HepG2 (cell line): Measurements from ENCODE around the gene DDIT4. TPM values are rescaled to one million over a fixed set of nuclear protein-coding genes. Genes with fewer than 3 reads are reported as not detected.

Experiments
- ERF ChIP-seq: IDR thresholded peaks from 2 replicates; pipeline ENCODE4 v1.6.1; 2018; ENCODE audit warnings: missing biosample characterization, missing genetic modification reagents
- HCFC1 ChIP-seq: fragments of 150-350 bp; IDR thresholded peaks from 2 replicates; pipeline ENCODE4 v1.6.1; 2014; ENCODE audit warnings: low read depth, low read length
- IKZF4 ChIP-seq: sonication (generic); formaldehyde crosslinking; IDR thresholded peaks from 2 replicates; pipeline ENCODE4 v1.5.1; 2020; ENCODE audit warnings: borderline replicate concordance, mild to moderate bottlenecking, low read depth, missing genetic modification reagents; ENCODE audit errors: not compliant biosample characterization
- NFKB2 ChIP-seq: sonication (generic); formaldehyde crosslinking; IDR thresholded peaks from 2 replicates; pipeline ENCODE4 v1.4.0; 2020; ENCODE audit warnings: missing genetic modification reagents, borderline replicate concordance
- SIX1 ChIP-seq: sonication (generic); formaldehyde crosslinking; IDR thresholded peaks from 2 replicates; pipeline ENCODE4 v1.4.0; 2020; ENCODE audit warnings: missing genetic modification reagents, borderline replicate concordance
- SP4 ChIP-seq: sonication (generic); formaldehyde crosslinking; IDR thresholded peaks from 2 replicates; pipeline ENCODE4 v1.8.1; 2023; ENCODE audit warnings: mild to moderate bottlenecking, missing genetic modification reagents
- TARDBP ChIP-seq: sonication (generic); formaldehyde crosslinking; IDR thresholded peaks from 2 replicates; pipeline ENCODE4 v1.8.0; 2022; ENCODE audit warnings: mild to moderate bottlenecking, missing genetic modification reagents
- ZFX ChIP-seq: sonication (generic); formaldehyde crosslinking; IDR thresholded peaks from 2 replicates; pipeline ENCODE4 v1.4.0; 2020; ENCODE audit warnings: mild to moderate bottlenecking, low read depth, missing genetic modification reagents, moderate library complexity
- ZKSCAN8 ChIP-seq: IDR thresholded peaks from 2 replicates; pipeline ENCODE4 v1.6.1; 2016; ENCODE audit warnings: borderline replicate concordance, missing genetic modification reagents, missing compliant biosample characterization
- ZNF501 ChIP-seq: sonication (generic); formaldehyde crosslinking; IDR thresholded peaks from 2 replicates; pipeline ENCODE4 v1.5.1; 2020; ENCODE audit warnings: mild to moderate bottlenecking, moderate library complexity, missing genetic modification reagents
- polyA plus RNA-seq, 8 experiments: library from polyadenylated mRNA; depleted of rRNA in 3 of 8; stranded (reverse) in 7 of 8; unstranded in 1 of 8; fragments of >200 nt; fragmentation: Illumina TruSeq in 4 of 8; extraction: Trizol in 4 of 8; gene quantifications; 2 replicates each; pipeline versions ENCODE4 v1.2.1 to v1.2.3, GENCODE V29; 2011 to 2016; ENCODE audit warnings: low read depth in 4 of 8, missing spikeins in 1 of 8, mixed read lengths in 1 of 8; ENCODE audit not compliant: insufficient read depth in 1 of 8
- total RNA-seq, 5 experiments: library from RNA; depleted of rRNA; stranded (reverse); fragments of >200 nt; fragmentation: Illumina TruSeq; extraction: Trizol; gene quantifications; 2 replicates each; pipeline ENCODE4 v1.2.3, GENCODE V29; 2016; ENCODE audit warnings: low read depth in 1 of 5
- TF ChIP-seq, protein P1 (sequence below): sonication (generic); formaldehyde crosslinking; IDR thresholded peaks from 2 replicates; pipeline ENCODE4 v1.4.0; 2020; ENCODE audit warnings: missing genetic modification reagents
- TF ChIP-seq, protein P2 (sequence below): sonication (generic); formaldehyde crosslinking; IDR thresholded peaks from 2 replicates; pipeline ENCODE4 v1.4.0; 2020; ENCODE audit warnings: missing genetic modification reagents
- TF ChIP-seq, protein P3 (sequence below): IDR thresholded peaks from 2 replicates; pipeline ENCODE4 v1.6.1; 2016; ENCODE audit warnings: low read depth, control low read depth
- TF ChIP-seq, protein P4 (sequence below): sonication (generic); formaldehyde crosslinking; IDR thresholded peaks from 2 replicates; pipeline ENCODE4 v1.4.0; 2020; ENCODE audit warnings: missing genetic modification reagents
- TF ChIP-seq, protein P5 (sequence below): IDR thresholded peaks from 2 replicates; pipeline ENCODE4 v1.6.1; 2012; ENCODE audit warnings: inconsistent platforms

The DDIT4 gene
- total and polyA plus RNA-seq, 2 of the 13 experiments (the other 11 are each of a cell fraction or from before 2014, with no cell fraction given), result 35.6 to 40.7 TPM

DNA sequence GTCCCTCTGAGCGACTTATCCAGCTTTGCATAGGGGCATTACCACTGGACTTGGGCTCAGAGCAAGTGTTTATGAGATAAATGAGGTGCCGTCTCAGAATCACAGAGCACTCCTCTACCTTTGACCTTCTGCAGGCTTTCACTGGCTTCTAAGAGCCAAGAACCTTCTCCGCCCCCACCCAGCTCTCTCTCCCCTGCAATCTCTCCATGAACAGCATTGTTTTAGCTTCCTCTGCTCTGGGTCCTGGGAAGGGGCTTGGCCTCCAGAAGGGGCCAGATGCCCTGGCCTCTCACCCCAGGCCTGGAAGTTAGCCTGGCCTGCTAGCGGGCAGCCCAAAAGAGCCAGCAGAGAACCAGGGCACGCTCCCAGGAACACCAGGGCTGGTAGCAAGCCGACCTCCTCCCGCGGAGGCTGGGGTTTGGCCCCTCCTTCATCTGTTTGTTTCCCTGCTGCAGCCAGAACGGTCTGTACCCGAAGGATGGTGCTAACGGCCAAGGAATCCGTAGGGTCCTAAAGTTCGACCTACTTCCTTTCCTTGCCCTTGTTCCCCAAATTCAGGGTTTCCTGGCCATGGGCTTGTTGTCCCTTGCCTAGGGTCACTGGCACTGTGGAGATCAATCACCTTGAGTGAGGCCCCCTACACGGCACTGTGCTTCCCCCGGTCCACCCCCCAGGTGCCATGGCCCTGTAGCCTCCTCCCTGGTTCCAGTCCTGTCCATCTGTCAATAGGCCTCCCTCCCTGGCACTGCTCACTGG, 18.7 kb upstream of the DDIT4 start (continued):
- TF ChIP-seq, protein P1, sequence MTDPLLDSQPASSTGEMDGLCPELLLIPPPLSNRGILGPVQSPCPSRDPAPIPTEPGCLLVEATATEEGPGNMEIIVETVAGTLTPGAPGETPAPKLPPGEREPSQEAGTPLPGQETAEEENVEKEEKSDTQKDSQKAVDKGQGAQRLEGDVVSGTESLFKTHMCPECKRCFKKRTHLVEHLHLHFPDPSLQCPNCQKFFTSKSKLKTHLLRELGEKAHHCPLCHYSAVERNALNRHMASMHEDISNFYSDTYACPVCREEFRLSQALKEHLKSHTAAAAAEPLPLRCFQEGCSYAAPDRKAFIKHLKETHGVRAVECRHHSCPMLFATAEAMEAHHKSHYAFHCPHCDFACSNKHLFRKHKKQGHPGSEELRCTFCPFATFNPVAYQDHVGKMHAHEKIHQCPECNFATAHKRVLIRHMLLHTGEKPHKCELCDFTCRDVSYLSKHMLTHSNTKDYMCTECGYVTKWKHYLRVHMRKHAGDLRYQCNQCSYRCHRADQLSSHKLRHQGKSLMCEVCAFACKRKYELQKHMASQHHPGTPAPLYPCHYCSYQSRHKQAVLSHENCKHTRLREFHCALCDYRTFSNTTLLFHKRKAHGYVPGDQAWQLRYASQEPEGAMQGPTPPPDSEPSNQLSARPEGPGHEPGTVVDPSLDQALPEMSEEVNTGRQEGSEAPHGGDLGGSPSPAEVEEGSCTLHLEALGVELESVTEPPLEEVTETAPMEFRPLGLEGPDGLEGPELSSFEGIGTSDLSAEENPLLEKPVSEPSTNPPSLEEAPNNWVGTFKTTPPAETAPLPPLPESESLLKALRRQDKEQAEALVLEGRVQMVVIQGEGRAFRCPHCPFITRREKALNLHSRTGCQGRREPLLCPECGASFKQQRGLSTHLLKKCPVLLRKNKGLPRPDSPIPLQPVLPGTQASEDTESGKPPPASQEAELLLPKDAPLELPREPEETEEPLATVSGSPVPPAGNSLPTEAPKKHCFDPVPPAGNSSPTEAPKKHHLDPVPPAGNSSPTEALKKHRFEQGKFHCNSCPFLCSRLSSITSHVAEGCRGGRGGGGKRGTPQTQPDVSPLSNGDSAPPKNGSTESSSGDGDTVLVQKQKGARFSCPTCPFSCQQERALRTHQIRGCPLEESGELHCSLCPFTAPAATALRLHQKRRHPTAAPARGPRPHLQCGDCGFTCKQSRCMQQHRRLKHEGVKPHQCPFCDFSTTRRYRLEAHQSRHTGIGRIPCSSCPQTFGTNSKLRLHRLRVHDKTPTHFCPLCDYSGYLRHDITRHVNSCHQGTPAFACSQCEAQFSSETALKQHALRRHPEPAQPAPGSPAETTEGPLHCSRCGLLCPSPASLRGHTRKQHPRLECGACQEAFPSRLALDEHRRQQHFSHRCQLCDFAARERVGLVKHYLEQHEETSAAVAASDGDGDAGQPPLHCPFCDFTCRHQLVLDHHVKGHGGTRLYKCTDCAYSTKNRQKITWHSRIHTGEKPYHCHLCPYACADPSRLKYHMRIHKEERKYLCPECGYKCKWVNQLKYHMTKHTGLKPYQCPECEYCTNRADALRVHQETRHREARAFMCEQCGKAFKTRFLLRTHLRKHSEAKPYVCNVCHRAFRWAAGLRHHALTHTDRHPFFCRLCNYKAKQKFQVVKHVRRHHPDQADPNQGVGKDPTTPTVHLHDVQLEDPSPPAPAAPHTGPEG (CRISPR knock-in tag), result no peak
- TF ChIP-seq ZNF501 (peak; percentile 56; the same call in 1 of the 2 replicates), SIX1 (CRISPR knock-in tag) (no peak), TARDBP (CRISPR knock-in tag) (peak; percentile 17; the same call in 1 of the 2 replicates), ZFX (CRISPR knock-in tag) (peak; percentile 69), IKZF4 (CRISPR knock-in tag) (peak; percentile 55), ERF (peak; percentile 20; the same call in 1 of the 2 replicates), SP4 (CRISPR knock-in tag) (peak; percentile 43; the same call in 1 of the 2 replicates), ZKSCAN8 (CRISPR knock-in tag) (peak; percentile 22; the same call in 1 of the 2 replicates), NFKB2 (CRISPR knock-in tag) (peak; percentile 58; the same call in 1 of the 2 replicates), HCFC1 (no peak)
- TF ChIP-seq, protein P2, sequence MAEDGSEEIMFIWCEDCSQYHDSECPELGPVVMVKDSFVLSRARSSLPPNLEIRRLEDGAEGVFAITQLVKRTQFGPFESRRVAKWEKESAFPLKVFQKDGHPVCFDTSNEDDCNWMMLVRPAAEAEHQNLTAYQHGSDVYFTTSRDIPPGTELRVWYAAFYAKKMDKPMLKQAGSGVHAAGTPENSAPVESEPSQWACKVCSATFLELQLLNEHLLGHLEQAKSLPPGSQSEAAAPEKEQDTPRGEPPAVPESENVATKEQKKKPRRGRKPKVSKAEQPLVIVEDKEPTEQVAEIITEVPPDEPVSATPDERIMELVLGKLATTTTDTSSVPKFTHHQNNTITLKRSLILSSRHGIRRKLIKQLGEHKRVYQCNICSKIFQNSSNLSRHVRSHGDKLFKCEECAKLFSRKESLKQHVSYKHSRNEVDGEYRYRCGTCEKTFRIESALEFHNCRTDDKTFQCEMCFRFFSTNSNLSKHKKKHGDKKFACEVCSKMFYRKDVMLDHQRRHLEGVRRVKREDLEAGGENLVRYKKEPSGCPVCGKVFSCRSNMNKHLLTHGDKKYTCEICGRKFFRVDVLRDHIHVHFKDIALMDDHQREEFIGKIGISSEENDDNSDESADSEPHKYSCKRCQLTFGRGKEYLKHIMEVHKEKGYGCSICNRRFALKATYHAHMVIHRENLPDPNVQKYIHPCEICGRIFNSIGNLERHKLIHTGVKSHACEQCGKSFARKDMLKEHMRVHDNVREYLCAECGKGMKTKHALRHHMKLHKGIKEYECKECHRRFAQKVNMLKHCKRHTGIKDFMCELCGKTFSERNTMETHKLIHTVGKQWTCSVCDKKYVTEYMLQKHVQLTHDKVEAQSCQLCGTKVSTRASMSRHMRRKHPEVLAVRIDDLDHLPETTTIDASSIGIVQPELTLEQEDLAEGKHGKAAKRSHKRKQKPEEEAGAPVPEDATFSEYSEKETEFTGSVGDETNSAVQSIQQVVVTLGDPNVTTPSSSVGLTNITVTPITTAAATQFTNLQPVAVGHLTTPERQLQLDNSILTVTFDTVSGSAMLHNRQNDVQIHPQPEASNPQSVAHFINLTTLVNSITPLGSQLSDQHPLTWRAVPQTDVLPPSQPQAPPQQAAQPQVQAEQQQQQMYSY (CRISPR knock-in tag), result no peak
- TF ChIP-seq, protein P3, sequence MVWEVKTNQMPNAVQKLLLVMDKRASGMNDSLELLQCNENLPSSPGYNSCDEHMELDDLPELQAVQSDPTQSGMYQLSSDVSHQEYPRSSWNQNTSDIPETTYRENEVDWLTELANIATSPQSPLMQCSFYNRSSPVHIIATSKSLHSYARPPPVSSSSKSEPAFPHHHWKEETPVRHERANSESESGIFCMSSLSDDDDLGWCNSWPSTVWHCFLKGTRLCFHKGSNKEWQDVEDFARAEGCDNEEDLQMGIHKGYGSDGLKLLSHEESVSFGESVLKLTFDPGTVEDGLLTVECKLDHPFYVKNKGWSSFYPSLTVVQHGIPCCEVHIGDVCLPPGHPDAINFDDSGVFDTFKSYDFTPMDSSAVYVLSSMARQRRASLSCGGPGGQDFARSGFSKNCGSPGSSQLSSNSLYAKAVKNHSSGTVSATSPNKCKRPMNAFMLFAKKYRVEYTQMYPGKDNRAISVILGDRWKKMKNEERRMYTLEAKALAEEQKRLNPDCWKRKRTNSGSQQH, result no peak
- TF ChIP-seq, protein P4, sequence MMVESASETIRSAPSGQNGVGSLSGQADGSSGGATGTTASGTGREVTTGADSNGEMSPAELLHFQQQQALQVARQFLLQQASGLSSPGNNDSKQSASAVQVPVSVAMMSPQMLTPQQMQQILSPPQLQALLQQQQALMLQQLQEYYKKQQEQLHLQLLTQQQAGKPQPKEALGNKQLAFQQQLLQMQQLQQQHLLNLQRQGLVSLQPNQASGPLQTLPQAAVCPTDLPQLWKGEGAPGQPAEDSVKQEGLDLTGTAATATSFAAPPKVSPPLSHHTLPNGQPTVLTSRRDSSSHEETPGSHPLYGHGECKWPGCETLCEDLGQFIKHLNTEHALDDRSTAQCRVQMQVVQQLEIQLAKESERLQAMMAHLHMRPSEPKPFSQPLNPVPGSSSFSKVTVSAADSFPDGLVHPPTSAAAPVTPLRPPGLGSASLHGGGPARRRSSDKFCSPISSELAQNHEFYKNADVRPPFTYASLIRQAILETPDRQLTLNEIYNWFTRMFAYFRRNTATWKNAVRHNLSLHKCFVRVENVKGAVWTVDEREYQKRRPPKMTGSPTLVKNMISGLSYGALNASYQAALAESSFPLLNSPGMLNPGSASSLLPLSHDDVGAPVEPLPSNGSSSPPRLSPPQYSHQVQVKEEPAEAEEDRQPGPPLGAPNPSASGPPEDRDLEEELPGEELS (CRISPR knock-in tag), result peak; percentile 68
- TF ChIP-seq, protein P5, sequence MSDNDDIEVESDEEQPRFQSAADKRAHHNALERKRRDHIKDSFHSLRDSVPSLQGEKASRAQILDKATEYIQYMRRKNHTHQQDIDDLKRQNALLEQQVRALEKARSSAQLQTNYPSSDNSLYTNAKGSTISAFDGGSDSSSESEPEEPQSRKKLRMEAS, result peak; percentile 29; the same call in 1 of the 2 replicates
